H1 (cell line): ENCODE data around the gene DHX32. TPM values are rescaled to one million over a fixed set of nuclear protein-coding genes. Genes with fewer than 3 reads are reported as not detected.

ENCODE experiments used
- TAF7 ChIP-seq: optimal IDR thresholded peaks from 2 replicates; pipeline ENCODE3; 2011; ENCODE audit warnings: low read depth, mild to moderate bottlenecking, inconsistent platforms, low read length, moderate library complexity, borderline replicate concordance
- polyA plus RNA-seq, 7 experiments: library from polyadenylated mRNA; depleted of rRNA in 3 of 7; stranded (reverse) in 5 of 7; unstranded in 2 of 7; fragments of >200 nt in 5 of 7; fragments of 200-250 nt in 2 of 7; gene quantifications; 1 replicate in 5 of 7; 2 replicates in 1 of 7; 4 replicates in 1 of 7; pipeline versions ENCODE4 v1.2.1 to v1.2.3, GENCODE V29; 2011 to 2013; ENCODE audit warnings: missing spikeins in 2 of 7, mixed read lengths in 2 of 7
- total RNA-seq: library from RNA; stranded (reverse); fragmentation: NEBNext Ultra II Directional; extraction: Animal tissue kit (Norgen Biotek cat#: 25700); gene quantifications from 2 replicates; pipeline ENCODE4 v1.2.1, GENCODE V29; 2021
- TF ChIP-seq, protein P1 (sequence below): fragments of 300-600 bp; sonication (generic); IDR thresholded peaks from 2 replicates; pipeline ENCODE4 v1.7.1; 2012; ENCODE audit warnings: low read length, moderate library complexity, mild to moderate bottlenecking, inconsistent platforms; ENCODE audit not compliant: insufficient replicate concordance

DHX32 gene
- total and polyA plus RNA-seq, 2 of the 8 experiments (the other 6 are each of a cell fraction or from before 2014, with no cell fraction given): 12.4 to 15.8 TPM

DNA sequence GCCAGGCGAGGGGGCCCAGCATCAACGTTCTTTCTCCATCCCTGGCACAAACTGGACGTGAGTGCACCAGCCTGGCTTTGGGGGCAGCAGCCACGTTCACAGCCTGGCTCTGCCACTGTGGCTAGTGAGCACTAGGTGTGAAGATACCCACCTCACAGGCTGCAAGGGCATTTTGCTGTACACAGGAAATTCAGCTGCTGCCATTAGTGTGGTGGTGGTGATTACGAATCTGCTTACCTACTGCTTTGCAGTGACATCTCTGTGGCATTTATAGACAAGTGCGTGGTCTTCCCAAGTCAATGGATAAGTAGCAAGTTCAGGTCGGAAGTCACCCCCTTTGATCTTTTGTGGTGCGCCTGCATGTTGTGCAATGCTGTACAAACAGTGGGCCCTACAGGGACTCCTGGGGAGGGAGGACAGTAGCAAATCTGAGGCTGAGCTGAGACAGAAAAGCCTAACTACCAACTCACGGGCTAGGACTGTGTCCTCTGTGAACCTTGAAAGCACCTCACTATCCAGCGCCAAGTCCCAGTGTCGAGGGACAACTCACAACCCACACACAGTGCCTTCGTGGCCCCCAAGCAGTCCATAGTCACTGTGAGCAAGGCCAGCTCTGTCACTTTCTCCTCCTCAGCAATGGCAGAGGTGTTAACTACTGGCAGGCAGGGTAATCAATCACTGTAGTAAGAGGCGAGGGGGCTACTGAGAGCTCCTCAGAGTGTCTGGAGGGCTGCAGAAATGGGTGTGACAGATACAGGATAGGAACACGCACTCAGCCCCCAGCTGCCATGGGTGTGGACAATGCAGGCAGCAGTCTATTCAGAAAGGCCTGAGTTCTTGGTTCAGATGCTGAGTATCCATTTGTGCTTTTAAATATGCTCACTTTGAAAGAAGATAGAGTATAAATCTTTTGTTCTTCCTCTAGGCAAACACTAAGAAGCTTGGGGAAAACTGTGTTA is 88.5 kb downstream of the DHX32 start (continued):
- TF ChIP-seq, protein P1, sequence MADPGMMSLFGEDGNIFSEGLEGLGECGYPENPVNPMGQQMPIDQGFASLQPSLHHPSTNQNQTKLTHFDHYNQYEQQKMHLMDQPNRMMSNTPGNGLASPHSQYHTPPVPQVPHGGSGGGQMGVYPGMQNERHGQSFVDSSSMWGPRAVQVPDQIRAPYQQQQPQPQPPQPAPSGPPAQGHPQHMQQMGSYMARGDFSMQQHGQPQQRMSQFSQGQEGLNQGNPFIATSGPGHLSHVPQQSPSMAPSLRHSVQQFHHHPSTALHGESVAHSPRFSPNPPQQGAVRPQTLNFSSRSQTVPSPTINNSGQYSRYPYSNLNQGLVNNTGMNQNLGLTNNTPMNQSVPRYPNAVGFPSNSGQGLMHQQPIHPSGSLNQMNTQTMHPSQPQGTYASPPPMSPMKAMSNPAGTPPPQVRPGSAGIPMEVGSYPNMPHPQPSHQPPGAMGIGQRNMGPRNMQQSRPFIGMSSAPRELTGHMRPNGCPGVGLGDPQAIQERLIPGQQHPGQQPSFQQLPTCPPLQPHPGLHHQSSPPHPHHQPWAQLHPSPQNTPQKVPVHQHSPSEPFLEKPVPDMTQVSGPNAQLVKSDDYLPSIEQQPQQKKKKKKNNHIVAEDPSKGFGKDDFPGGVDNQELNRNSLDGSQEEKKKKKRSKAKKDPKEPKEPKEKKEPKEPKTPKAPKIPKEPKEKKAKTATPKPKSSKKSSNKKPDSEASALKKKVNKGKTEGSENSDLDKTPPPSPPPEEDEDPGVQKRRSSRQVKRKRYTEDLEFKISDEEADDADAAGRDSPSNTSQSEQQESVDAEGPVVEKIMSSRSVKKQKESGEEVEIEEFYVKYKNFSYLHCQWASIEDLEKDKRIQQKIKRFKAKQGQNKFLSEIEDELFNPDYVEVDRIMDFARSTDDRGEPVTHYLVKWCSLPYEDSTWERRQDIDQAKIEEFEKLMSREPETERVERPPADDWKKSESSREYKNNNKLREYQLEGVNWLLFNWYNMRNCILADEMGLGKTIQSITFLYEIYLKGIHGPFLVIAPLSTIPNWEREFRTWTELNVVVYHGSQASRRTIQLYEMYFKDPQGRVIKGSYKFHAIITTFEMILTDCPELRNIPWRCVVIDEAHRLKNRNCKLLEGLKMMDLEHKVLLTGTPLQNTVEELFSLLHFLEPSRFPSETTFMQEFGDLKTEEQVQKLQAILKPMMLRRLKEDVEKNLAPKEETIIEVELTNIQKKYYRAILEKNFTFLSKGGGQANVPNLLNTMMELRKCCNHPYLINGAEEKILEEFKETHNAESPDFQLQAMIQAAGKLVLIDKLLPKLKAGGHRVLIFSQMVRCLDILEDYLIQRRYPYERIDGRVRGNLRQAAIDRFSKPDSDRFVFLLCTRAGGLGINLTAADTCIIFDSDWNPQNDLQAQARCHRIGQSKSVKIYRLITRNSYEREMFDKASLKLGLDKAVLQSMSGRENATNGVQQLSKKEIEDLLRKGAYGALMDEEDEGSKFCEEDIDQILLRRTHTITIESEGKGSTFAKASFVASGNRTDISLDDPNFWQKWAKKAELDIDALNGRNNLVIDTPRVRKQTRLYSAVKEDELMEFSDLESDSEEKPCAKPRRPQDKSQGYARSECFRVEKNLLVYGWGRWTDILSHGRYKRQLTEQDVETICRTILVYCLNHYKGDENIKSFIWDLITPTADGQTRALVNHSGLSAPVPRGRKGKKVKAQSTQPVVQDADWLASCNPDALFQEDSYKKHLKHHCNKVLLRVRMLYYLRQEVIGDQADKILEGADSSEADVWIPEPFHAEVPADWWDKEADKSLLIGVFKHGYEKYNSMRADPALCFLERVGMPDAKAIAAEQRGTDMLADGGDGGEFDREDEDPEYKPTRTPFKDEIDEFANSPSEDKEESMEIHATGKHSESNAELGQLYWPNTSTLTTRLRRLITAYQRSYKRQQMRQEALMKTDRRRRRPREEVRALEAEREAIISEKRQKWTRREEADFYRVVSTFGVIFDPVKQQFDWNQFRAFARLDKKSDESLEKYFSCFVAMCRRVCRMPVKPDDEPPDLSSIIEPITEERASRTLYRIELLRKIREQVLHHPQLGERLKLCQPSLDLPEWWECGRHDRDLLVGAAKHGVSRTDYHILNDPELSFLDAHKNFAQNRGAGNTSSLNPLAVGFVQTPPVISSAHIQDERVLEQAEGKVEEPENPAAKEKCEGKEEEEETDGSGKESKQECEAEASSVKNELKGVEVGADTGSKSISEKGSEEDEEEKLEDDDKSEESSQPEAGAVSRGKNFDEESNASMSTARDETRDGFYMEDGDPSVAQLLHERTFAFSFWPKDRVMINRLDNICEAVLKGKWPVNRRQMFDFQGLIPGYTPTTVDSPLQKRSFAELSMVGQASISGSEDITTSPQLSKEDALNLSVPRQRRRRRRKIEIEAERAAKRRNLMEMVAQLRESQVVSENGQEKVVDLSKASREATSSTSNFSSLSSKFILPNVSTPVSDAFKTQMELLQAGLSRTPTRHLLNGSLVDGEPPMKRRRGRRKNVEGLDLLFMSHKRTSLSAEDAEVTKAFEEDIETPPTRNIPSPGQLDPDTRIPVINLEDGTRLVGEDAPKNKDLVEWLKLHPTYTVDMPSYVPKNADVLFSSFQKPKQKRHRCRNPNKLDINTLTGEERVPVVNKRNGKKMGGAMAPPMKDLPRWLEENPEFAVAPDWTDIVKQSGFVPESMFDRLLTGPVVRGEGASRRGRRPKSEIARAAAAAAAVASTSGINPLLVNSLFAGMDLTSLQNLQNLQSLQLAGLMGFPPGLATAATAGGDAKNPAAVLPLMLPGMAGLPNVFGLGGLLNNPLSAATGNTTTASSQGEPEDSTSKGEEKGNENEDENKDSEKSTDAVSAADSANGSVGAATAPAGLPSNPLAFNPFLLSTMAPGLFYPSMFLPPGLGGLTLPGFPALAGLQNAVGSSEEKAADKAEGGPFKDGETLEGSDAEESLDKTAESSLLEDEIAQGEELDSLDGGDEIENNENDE: no peak
- TF ChIP-seq TAF7: no peak
